ENCODE data around the gene EVPL. TPM values are rescaled to one million over a fixed set of nuclear protein-coding genes. Genes with fewer than 3 reads are reported as not detected.

EVPL gene
- total RNA-seq, 1 experiment from 2014 or later = 58.0 TPM

DNA sequence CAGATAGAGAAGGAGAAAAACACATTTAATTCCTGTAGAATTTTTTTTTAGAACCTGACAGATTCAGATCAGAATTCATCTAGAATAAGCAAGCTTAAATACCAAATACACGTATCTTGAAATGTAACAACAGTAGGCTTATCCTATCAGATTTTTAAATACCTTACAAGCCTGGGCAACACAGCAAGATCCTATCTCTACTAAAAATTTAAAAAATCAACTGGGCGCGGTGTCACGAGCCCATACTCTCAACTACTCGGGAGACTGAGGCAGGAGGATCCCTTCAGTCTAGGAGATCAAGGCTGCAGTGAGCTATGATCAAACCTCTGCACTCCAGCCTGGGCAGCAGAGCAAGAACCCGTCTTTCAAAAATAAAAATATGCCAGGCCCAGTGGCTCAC, 61.6 kb downstream of the EVPL start:
- Histone ChIP-seq H3K27me3 (ENCODE audit: insufficient read depth, low read length) (no peaks in the 10 kb centered on the region), H3K4me1 (ENCODE audit: control insufficient read depth in 1 of 2, insufficient read depth in 2 of 2, low read length in 2 of 2) (no peaks in the 10 kb centered on the region), H3K9me3 (ENCODE audit: control insufficient read depth in 1 of 2, insufficient read depth in 1 of 2, low read depth in 1 of 2, low read length in 2 of 2) (no peaks in the 10 kb centered on the region), H3K4me2 (ENCODE audit: low read length) (no peak overlapping the region), H3K9me2 (ENCODE audit: insufficient read depth) (no peaks in the 10 kb centered on the region), H3K79me2 (ENCODE audit: insufficient read depth, low read length) (no peaks in the 10 kb centered on the region), H3K9ac (ENCODE audit: low read length) (no peak overlapping the region), H3K36me3 (ENCODE audit: control insufficient read depth in 1 of 2, insufficient read depth in 2 of 2, low read length in 2 of 2) (no peaks in the 10 kb centered on the region; a peak in 1 of 4 replicates), H3K27ac (ENCODE audit: low read depth, low read length) (no peak overlapping the region), H4K20me1 (ENCODE audit: insufficient read depth) (no peaks in the 10 kb centered on the region), H2AFZ (ENCODE audit: low read depth, low read length, poor library complexity, severe bottlenecking) (no peak overlapping the region), H3K4me3 (replicated peaks in 1 of 2; ENCODE audit: low read depth in 1 of 2, low read length in 2 of 2) (no peak overlapping the region)
- no peak for DNase-seq (ENCODE audit: low read depth, low spot score)
- ChIA-PET CTCF (interaction anchor here (1.1 kb wide), 1 partner anchor 35 kb away, joined by 3 read pairs; the partner anchor contains the start of gene CDK3), RAD21 (ENCODE audit: low non-redundant PET in 1 of 2, low total read pairs in 2 of 2, uncharacterized antibody in 2 of 2, unreplicated experiment in 2 of 2) (no interaction called here), POLR2A (interaction anchor here (1.8 kb wide), 1 partner anchor 13 kb away, joined by 5 read pairs; the partner anchor contains the start of genes ACOX1 and TEN1)
- ATAC-seq = no peak
- TF ChIP-seq ZFX (IDR thresholded peaks at IDR 0.05) (no peak), CEBPB (IDR thresholded peaks at IDR 0.05; ENCODE audit: low read depth) (no peak), RAD21 (IDR thresholded peaks at IDR 0.05; ENCODE audit: low read depth) (no peak), SRF (IDR thresholded peaks at IDR 0.05; ENCODE audit: low read depth) (no peak), SIN3A (IDR thresholded peaks at IDR 0.05; ENCODE audit: low read depth) (no peak), YY1 (IDR thresholded peaks at IDR 0.05; ENCODE audit: extremely low read depth, insufficient replicate concordance, low read depth, low read length) (no peak), ELF1 (IDR thresholded peaks at IDR 0.05; ENCODE audit: borderline replicate concordance, low read depth) (no peak), FOSL1 (IDR thresholded peaks at IDR 0.05; ENCODE audit: low read depth) (no peak), ZNF274 (IDR thresholded peaks at IDR 0.05; ENCODE audit: low read depth, low read length) (no peak), JUND (IDR thresholded peaks at IDR 0.05) (no peak), TCF7L2 (IDR thresholded peaks at IDR 0.05; ENCODE audit: borderline replicate concordance, extremely low read depth, insufficient read depth, insufficient read length) (no peak), CBX3 (IDR thresholded peaks at IDR 0.05; ENCODE audit: low read depth) (no peak), POLR2A (IDR thresholded peaks at IDR 0.05; ENCODE audit: borderline replicate concordance, extremely low read depth, insufficient read depth, insufficient read length) (no peak), EZH2 (IDR thresholded peaks at IDR 0.05) (no peak)
- TF ChIP-seq, protein P1, sequence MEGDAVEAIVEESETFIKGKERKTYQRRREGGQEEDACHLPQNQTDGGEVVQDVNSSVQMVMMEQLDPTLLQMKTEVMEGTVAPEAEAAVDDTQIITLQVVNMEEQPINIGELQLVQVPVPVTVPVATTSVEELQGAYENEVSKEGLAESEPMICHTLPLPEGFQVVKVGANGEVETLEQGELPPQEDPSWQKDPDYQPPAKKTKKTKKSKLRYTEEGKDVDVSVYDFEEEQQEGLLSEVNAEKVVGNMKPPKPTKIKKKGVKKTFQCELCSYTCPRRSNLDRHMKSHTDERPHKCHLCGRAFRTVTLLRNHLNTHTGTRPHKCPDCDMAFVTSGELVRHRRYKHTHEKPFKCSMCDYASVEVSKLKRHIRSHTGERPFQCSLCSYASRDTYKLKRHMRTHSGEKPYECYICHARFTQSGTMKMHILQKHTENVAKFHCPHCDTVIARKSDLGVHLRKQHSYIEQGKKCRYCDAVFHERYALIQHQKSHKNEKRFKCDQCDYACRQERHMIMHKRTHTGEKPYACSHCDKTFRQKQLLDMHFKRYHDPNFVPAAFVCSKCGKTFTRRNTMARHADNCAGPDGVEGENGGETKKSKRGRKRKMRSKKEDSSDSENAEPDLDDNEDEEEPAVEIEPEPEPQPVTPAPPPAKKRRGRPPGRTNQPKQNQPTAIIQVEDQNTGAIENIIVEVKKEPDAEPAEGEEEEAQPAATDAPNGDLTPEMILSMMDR (IDR thresholded peaks at IDR 0.05 in 2 of 3, conservative IDR thresholded peaks at IDR 0.05 in 1 of 3; ENCODE audit: borderline replicate concordance in 1 of 3, insufficient read depth in 1 of 3, low read depth in 2 of 3, low read length in 2 of 3) = no peak
- TF ChIP-seq, protein P2, sequence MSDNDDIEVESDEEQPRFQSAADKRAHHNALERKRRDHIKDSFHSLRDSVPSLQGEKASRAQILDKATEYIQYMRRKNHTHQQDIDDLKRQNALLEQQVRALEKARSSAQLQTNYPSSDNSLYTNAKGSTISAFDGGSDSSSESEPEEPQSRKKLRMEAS (IDR thresholded peaks at IDR 0.05) = no peak
- TF ChIP-seq, protein P3, sequence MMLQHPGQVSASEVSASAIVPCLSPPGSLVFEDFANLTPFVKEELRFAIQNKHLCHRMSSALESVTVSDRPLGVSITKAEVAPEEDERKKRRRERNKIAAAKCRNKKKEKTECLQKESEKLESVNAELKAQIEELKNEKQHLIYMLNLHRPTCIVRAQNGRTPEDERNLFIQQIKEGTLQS (IDR thresholded peaks at IDR 0.05) = no peak
- TF ChIP-seq, protein P4, sequence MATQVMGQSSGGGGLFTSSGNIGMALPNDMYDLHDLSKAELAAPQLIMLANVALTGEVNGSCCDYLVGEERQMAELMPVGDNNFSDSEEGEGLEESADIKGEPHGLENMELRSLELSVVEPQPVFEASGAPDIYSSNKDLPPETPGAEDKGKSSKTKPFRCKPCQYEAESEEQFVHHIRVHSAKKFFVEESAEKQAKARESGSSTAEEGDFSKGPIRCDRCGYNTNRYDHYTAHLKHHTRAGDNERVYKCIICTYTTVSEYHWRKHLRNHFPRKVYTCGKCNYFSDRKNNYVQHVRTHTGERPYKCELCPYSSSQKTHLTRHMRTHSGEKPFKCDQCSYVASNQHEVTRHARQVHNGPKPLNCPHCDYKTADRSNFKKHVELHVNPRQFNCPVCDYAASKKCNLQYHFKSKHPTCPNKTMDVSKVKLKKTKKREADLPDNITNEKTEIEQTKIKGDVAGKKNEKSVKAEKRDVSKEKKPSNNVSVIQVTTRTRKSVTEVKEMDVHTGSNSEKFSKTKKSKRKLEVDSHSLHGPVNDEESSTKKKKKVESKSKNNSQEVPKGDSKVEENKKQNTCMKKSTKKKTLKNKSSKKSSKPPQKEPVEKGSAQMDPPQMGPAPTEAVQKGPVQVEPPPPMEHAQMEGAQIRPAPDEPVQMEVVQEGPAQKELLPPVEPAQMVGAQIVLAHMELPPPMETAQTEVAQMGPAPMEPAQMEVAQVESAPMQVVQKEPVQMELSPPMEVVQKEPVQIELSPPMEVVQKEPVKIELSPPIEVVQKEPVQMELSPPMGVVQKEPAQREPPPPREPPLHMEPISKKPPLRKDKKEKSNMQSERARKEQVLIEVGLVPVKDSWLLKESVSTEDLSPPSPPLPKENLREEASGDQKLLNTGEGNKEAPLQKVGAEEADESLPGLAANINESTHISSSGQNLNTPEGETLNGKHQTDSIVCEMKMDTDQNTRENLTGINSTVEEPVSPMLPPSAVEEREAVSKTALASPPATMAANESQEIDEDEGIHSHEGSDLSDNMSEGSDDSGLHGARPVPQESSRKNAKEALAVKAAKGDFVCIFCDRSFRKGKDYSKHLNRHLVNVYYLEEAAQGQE (IDR thresholded peaks at IDR 0.05; ENCODE audit: low read depth) = no peak
- TF ChIP-seq, protein P5, sequence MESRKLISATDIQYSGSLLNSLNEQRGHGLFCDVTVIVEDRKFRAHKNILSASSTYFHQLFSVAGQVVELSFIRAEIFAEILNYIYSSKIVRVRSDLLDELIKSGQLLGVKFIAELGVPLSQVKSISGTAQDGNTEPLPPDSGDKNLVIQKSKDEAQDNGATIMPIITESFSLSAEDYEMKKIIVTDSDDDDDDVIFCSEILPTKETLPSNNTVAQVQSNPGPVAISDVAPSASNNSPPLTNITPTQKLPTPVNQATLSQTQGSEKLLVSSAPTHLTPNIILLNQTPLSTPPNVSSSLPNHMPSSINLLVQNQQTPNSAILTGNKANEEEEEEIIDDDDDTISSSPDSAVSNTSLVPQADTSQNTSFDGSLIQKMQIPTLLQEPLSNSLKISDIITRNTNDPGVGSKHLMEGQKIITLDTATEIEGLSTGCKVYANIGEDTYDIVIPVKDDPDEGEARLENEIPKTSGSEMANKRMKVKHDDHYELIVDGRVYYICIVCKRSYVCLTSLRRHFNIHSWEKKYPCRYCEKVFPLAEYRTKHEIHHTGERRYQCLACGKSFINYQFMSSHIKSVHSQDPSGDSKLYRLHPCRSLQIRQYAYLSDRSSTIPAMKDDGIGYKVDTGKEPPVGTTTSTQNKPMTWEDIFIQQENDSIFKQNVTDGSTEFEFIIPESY (IDR thresholded peaks at IDR 0.05; ENCODE audit: extremely low read depth, insufficient replicate concordance, low read length) = no peak
- BruUV-seq (replicated peaks) = no TSS peak
- intact Hi-C loops (cut with micrococcal nuclease) = no loop called here
